Stomach (tissue), 9 donors: ENCODE measurements around the gene CPN2. TPM values are rescaled to one million over a fixed set of nuclear protein-coding genes. Genes with fewer than 3 reads are reported as not detected.
A peak's percentile ranks its signal among the peaks of the same experiment; 100 is the strongest.

Experiments
- DNase-seq, 2 donors: peaks; one replicate each; pipeline versions ENCODE4 v3.0.0 to v3.0.0-alpha.2; 2013 to 2019
- H3K27ac ChIP-seq, 5 donors: fragments of 200-600 bp in 4 of 5; sonication (generic) in 4 of 5; one replicate each; pipeline ENCODE4 v1.5.1; 2013 to 2019; ENCODE audit warnings: mild to moderate bottlenecking in 1 of 5, moderate library complexity in 1 of 5
- H3K27me3 ChIP-seq, 3 donors: fragments of 200-600 bp; sonication (generic); one replicate each; pipeline ENCODE4 v1.5.1; 2017 to 2019; ENCODE audit warnings: mixed run types in 1 of 3
- H3K36me3 ChIP-seq, 4 donors: fragments of 200-600 bp; sonication (generic); 1 replicate in 3 of 4; 2 replicates in 1 of 4; pipeline ENCODE4 v1.5.1; 2016 to 2019
- H3K4me1 ChIP-seq, 4 donors: fragments of 200-600 bp; sonication (generic); one replicate each; pipeline ENCODE4 v1.5.1; 2016 to 2019
- H3K4me3 ChIP-seq, 4 donors: fragments of 200-600 bp; sonication (generic) in 3 of 4; one replicate each; pipeline ENCODE4 v1.5.1; 2016 to 2019; ENCODE audit warnings: mild to moderate bottlenecking in 1 of 4
- H3K9me3 ChIP-seq, 4 donors: fragments of 200-600 bp; sonication (generic); one replicate each; pipeline ENCODE4 v1.5.1; 2016 to 2019
- EP300 ChIP-seq: sonication (generic); formaldehyde crosslinking; IDR thresholded peaks from one replicate; pipeline ENCODE4 v1.6.1; 2017; ENCODE audit warnings: antibody characterized with exemption
- POLR2A ChIP-seq, 4 donors: fragments of 450-650 bp; IDR thresholded peaks; one replicate each; pipeline ENCODE4 v1.6.1; 2016; ENCODE audit warnings: antibody characterized with exemption in 4 of 4, control low read depth in 2 of 4, mild to moderate bottlenecking in 1 of 4, moderate library complexity in 1 of 4
- POLR2AphosphoS5 ChIP-seq, 3 donors: sonication (generic); formaldehyde crosslinking; IDR thresholded peaks; one replicate each; pipeline ENCODE4 v1.6.1; 2016; ENCODE audit warnings: antibody characterized with exemption in 3 of 3
- WGBS, 5 donors: extraction: QIAGEN DNeasy Blood & Tissue Kit in 3 of 5; methylation state at CpG; one replicate each; pipeline versions ENCODE4 v1.1.5 to v1.1.7; 2013 to 2018; 5-methylcytosine and 5-hydroxymethylcytosine counted together
- intact Hi-C: fragments of 100-400 bp; cut with DNase I; formaldehyde crosslinking; loops from one replicate; pipeline ENCODE4 v1.15.1; 2023; ENCODE audit warnings: low total_unique reads
- polyA plus RNA-seq, 3 donors: library from polyadenylated mRNA; stranded (reverse); fragments of 200-250 nt; gene quantifications; one replicate each; pipeline ENCODE4 v1.2.3, GENCODE V29; 2013
- total RNA-seq, 5 donors: library from RNA; depleted of rRNA; stranded (reverse); fragments of >200 nt; gene quantifications; one replicate each; pipeline versions ENCODE4 v1.1.0 to v1.2.3, GENCODE V29; 2014 to 2016
- TF ChIP-seq, protein P1 (sequence below), 7 experiments: fragments of 450-650 bp in 4 of 7; fragments of 200-600 bp in 3 of 7; sonication (generic) in 3 of 7; IDR thresholded peaks; one replicate each; pipeline ENCODE4 v1.5.1; 2016 to 2019; ENCODE audit warnings: antibody characterized with exemption in 7 of 7, control low read depth in 2 of 7, mild to moderate bottlenecking in 1 of 7
- donor health status: healthy with polysubstance abuse.
- donor health status: Bipolar disorder and iron deficiency.
- donor health status: healthy.

Gene CPN2
- total and polyA plus RNA-seq, 8 donors, result not detected

GRCh38 chr3:194348354-194348753, 2.8 kb downstream of the CPN2 start:
- intact Hi-C loops, result loop anchor here (10.0 kb wide), 1 partner anchor 246 kb away; no protein-coding TSS in a partner anchor
- no peaks in the 10 kb centered on the region for H3K27me3 ChIP-seq
- no peaks in the 10 kb centered on the region for H3K4me1 ChIP-seq
- H3K9me3 ChIP-seq, result no peaks in the 10 kb centered on the region
- 75 to 86% (median 79%) methylated on average over 6 of the region's 6 CpGs for WGBS, 5 donors
- no peak for DNase-seq
- H3K36me3 ChIP-seq, result no peaks in the 10 kb centered on the region
- TF ChIP-seq, protein P1, sequence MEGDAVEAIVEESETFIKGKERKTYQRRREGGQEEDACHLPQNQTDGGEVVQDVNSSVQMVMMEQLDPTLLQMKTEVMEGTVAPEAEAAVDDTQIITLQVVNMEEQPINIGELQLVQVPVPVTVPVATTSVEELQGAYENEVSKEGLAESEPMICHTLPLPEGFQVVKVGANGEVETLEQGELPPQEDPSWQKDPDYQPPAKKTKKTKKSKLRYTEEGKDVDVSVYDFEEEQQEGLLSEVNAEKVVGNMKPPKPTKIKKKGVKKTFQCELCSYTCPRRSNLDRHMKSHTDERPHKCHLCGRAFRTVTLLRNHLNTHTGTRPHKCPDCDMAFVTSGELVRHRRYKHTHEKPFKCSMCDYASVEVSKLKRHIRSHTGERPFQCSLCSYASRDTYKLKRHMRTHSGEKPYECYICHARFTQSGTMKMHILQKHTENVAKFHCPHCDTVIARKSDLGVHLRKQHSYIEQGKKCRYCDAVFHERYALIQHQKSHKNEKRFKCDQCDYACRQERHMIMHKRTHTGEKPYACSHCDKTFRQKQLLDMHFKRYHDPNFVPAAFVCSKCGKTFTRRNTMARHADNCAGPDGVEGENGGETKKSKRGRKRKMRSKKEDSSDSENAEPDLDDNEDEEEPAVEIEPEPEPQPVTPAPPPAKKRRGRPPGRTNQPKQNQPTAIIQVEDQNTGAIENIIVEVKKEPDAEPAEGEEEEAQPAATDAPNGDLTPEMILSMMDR (IDR thresholded peaks at IDR 0.05), result no peak
- no peak for TF ChIP-seq POLR2AphosphoS5 (IDR thresholded peaks at IDR 0.05)
- no peak for TF ChIP-seq EP300
- TF ChIP-seq POLR2A (IDR thresholded peaks at IDR 0.05), result no peak
- H3K27ac ChIP-seq, result no peak overlapping the region
- H3K4me3 ChIP-seq, result no peak overlapping the region

GRCh38 chr3:194346621-194347020, 4.5 kb downstream of the CPN2 start:
- no peak for TF ChIP-seq EP300
- TF ChIP-seq POLR2AphosphoS5 (IDR thresholded peaks at IDR 0.05), result no peak
- TF ChIP-seq, protein P1 (IDR thresholded peaks at IDR 0.05), result no peak
- TF ChIP-seq POLR2A (IDR thresholded peaks at IDR 0.05), result no peak
- H3K36me3 ChIP-seq, result no peaks in the 10 kb centered on the region
- no peaks in the 10 kb centered on the region for H3K27me3 ChIP-seq
- H3K4me1 ChIP-seq, result no peaks in the 10 kb centered on the region
- H3K4me3 ChIP-seq, result no peak overlapping the region
- no peaks in the 10 kb centered on the region for H3K9me3 ChIP-seq
- H3K27ac ChIP-seq, result no peak overlapping the region
- intact Hi-C loops, result loop anchor here (10.0 kb wide), 1 partner anchor 248 kb away; no protein-coding TSS in a partner anchor
- WGBS, 5 donors, result 79 to 90% (median 84%) methylated on average over 4 to 5 of the region's 5 CpGs
- no peak for DNase-seq

GRCh38 chr3:194346035-194346434, 5.1 kb downstream of the CPN2 start:
- Histone ChIP-seq H3K36me3 (no peaks in the 10 kb centered on the region), H3K27ac (no peak overlapping the region), H3K27me3 (no peaks in the 10 kb centered on the region), H3K9me3 (no peaks in the 10 kb centered on the region), H3K4me1 (no peaks in the 10 kb centered on the region), H3K4me3 (no peak overlapping the region)
- no peak for DNase-seq
- TF ChIP-seq POLR2AphosphoS5 (IDR thresholded peaks at IDR 0.05), result no peak
- TF ChIP-seq EP300, result no peak
- TF ChIP-seq, protein P1 (IDR thresholded peaks at IDR 0.05), result no peak
- TF ChIP-seq POLR2A (IDR thresholded peaks at IDR 0.05), result no peak
- intact Hi-C loops, result loop anchor here (10.0 kb wide), 1 partner anchor 249 kb away; no protein-coding TSS in a partner anchor
- 74 to 92% (median 86%) methylated on average over 8 to 9 of the region's 9 CpGs for WGBS, 5 donors

- H3K27ac ChIP-seq, result no peak overlapping the region
- WGBS, 5 donors, result 27 to 33% (median 29%) methylated on average over 9 of the region's 9 CpGs
These were observed 7.1 kb downstream of the CPN2 start for GRCh38 chr3:194344012-194344411.

More at GRCh38 chr3:194344012-194344411, 7.1 kb downstream of the CPN2 start:
- TF ChIP-seq, protein P1 (IDR thresholded peaks at IDR 0.05), result peak in 5 of 7 experiments; percentile 66 to 92 (median 85)
- no peak for TF ChIP-seq POLR2A (IDR thresholded peaks at IDR 0.05)
- Histone ChIP-seq H3K4me1 (no peaks in the 10 kb centered on the region), H3K36me3 (no peaks in the 10 kb centered on the region), H3K9me3 (no peaks in the 10 kb centered on the region), H3K4me3 (no peak overlapping the region), H3K27me3 (no peaks in the 10 kb centered on the region)
- intact Hi-C loops, result loop anchor here (10.0 kb wide), 1 partner anchor 251 kb away; no protein-coding TSS in a partner anchor
- DNase-seq, result peak; percentile 84 to 89
